ENCODE data around the gene TIMM44. TPM values are rescaled to one million over a fixed set of nuclear protein-coding genes. Genes with fewer than 3 reads are reported as not detected.

The TIMM44 gene
- total RNA-seq, 1 donor from 2014 or later = 92.5 TPM

GRCh38 chr19:7917267-7918061 lies 26.0 kb downstream of the TIMM44 start:
- ChIA-PET CTCF (interaction anchor here (0.7 to 1.2 kb wide), 5 partner anchors 11 to 238 kb away, joined by 3 to 4 read pairs (median 3); partner anchors contain the start of gene TIMM44), POLR2A (interaction anchor here (0.6 to 1.4 kb wide), 6 partner anchors 9 to 288 kb away, joined by 3 to 5 read pairs (median 4); partner anchors contain the start of genes PET100, TIMM44 and XAB2)
- intact Hi-C loops (cut with micrococcal nuclease) = no loop called here
- no peaks in the 10 kb centered on the region for H3K9me3 Mint-ChIP-seq
- no peak overlapping the region for H3K27ac Mint-ChIP-seq
- ATAC-seq (ENCODE audit: low read depth) = no peak
- H3K36me3 Mint-ChIP-seq (ENCODE audit: low read depth) = peaks cover 16% of the 10 kb centered on the region
- H3K4me3 Mint-ChIP-seq = peak overlapping the region; percentile 75
- no peak for TF ChIP-seq CTCF (IDR thresholded peaks at IDR 0.05)
- peak; percentile 55 for DNase-seq
- peaks cover 45% of the 10 kb centered on the region for H3K4me1 Mint-ChIP-seq
- H3K27me3 Mint-ChIP-seq = peaks cover 18% of the 10 kb centered on the region

GRCh38 chr19:7916955-7917266 lies 26.6 kb downstream of the TIMM44 start:
- intact Hi-C loops (cut with micrococcal nuclease) = no loop called here
- H3K27ac Mint-ChIP-seq = no peak overlapping the region
- H3K9me3 Mint-ChIP-seq = no peaks in the 10 kb centered on the region
- TF ChIP-seq CTCF (IDR thresholded peaks at IDR 0.05) = no peak
- DNase-seq = no peak
- peaks cover 14% of the 10 kb centered on the region for H3K36me3 Mint-ChIP-seq (ENCODE audit: low read depth)
- CTCF ChIA-PET = interaction anchor here (1.3 kb wide), 1 partner anchor 13 kb away, joined by 4 read pairs; the partner anchor contains the start of gene MAP2K7
- peak overlapping the region; percentile 75 for H3K4me3 Mint-ChIP-seq
- peaks cover 18% of the 10 kb centered on the region for H3K27me3 Mint-ChIP-seq
- POLR2A ChIA-PET = interaction anchor here (0.8 to 1.4 kb wide), 2 partner anchors 9 to 14 kb away, joined by 3 to 4 read pairs; partner anchors contain the start of gene MAP2K7
- ATAC-seq (ENCODE audit: low read depth) = no peak
- H3K4me1 Mint-ChIP-seq = peaks cover 41% of the 10 kb centered on the region

GRCh38 chr19:7916103-7916954 lies 27.1 kb downstream of the TIMM44 start:
- ATAC-seq (ENCODE audit: low read depth) (no peak), DNase-seq (peak; percentile 49)
- ChIA-PET POLR2A (interaction anchor here (0.6 to 1.4 kb wide), 3 partner anchors 8 to 228 kb away, joined by 3 to 4 read pairs (median 4); partner anchors contain the start of gene MAP2K7), CTCF (interaction anchor here (1.3 kb wide), 1 partner anchor 13 kb away, joined by 4 read pairs; the partner anchor contains the start of gene MAP2K7)
- intact Hi-C loops (cut with micrococcal nuclease) = no loop called here
- Mint-ChIP-seq H3K4me3 (peak overlapping the region; percentile 50), H3K27me3 (peaks cover 18% of the 10 kb centered on the region), H3K9me3 (no peaks in the 10 kb centered on the region), H3K36me3 (ENCODE audit: low read depth) (peaks cover 19% of the 10 kb centered on the region), H3K27ac (no peak overlapping the region), H3K4me1 (peaks cover 36% of the 10 kb centered on the region)
- TF ChIP-seq CTCF (IDR thresholded peaks at IDR 0.05) = no peak

- POLR2A ChIA-PET = interaction anchor here (0.6 kb wide), 2 partner anchors 28 to 227 kb away, joined by 3 to 4 read pairs; no protein-coding TSS in a partner anchor
- CTCF ChIA-PET = interaction anchor here (1.3 kb wide), 1 partner anchor 12 kb away, joined by 4 read pairs; the partner anchor contains the start of gene MAP2K7
Observed at GRCh38 chr19:7915250-7916102, 28.0 kb downstream of the TIMM44 start.

More at GRCh38 chr19:7915250-7916102, 28.0 kb downstream of the TIMM44 start:
- no peak for TF ChIP-seq CTCF (IDR thresholded peaks at IDR 0.05)
- intact Hi-C loops (cut with micrococcal nuclease) = no loop called here
- Mint-ChIP-seq H3K27ac (no peak overlapping the region), H3K4me1 (peaks cover 30% of the 10 kb centered on the region), H3K9me3 (no peaks in the 10 kb centered on the region), H3K36me3 (ENCODE audit: low read depth) (peaks cover 25% of the 10 kb centered on the region), H3K27me3 (peaks cover 18% of the 10 kb centered on the region), H3K4me3 (peak overlapping the region; percentile 28)
- no peak for DNase-seq
- no peak for ATAC-seq (ENCODE audit: low read depth)
